GM12892 (cell line): ENCODE results near the gene RTN1.

Experiments
- POLR2A ChIP-seq: IDR thresholded peaks from 2 replicates; pipeline ENCODE4 v1.6.1; 2011; ENCODE audit warnings: low read depth, low read length, control low read depth
- TAF1 ChIP-seq: IDR thresholded peaks from 2 replicates; pipeline ENCODE4 v1.6.1; 2011; ENCODE audit warnings: low read depth, mild to moderate bottlenecking, control low read depth, low read length, borderline replicate concordance

DNA sequence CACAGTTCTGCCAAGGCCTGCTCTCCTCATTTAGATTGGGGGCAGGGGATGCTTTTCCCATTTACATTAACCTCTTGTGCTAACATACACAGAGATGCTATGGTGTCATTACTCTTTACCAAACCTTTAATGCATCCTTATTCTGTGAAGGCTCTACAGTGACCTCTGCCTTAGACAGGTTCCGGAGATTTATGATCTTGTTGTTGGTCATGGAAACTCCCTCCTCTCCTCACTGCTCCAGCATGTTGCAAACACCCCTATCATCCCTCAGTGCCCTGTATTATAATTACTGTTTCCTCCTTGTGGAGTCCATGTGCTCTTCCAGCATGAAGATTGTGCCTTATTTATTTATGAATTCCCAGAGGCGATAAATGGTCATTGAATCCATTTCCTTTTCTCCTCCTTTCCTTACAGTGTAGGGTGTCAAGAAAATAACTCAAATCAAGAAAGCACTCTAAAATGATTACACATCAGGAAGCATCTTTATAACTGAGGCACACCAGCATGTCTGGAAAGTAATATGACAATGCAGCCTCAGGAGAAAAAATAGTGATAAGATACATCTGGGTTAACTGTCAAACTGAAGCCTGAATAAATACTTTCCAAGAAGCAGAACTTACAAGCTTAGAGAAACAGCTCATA is 37.8 kb downstream of the RTN1 start:
- TF ChIP-seq POLR2A (no peak), TAF1 (no peak)
